Progenitor cell of endocrine pancreas (in vitro differentiated cells): ENCODE results near the gene MMP21. TPM values are rescaled to one million over a fixed set of nuclear protein-coding genes. Genes with fewer than 3 reads are reported as not detected.

ENCODE experiments used
- DNase-seq: peaks from one replicate; pipeline ENCODE4 v3.0.0; 2021; ENCODE audit warnings: low spot score; ENCODE audit not compliant: unreplicated experiment
- H3K27ac Mint-ChIP-seq: 2 replicates; pipeline ENCODE4 v1.8.0; 2021; ENCODE audit warnings: mild to moderate bottlenecking, moderate library complexity, mixed read lengths
- H3K27me3 Mint-ChIP-seq: 2 replicates; pipeline ENCODE4 v1.8.0; 2021; ENCODE audit warnings: mixed read lengths
- H3K36me3 Mint-ChIP-seq: 2 replicates; pipeline ENCODE4 v1.8.0; 2022; ENCODE audit warnings: mixed read lengths; ENCODE audit not compliant: insufficient read depth
- H3K4me1 Mint-ChIP-seq: 2 replicates; pipeline ENCODE4 v1.8.0; 2021; ENCODE audit warnings: low read depth, mixed read lengths
- H3K4me3 Mint-ChIP-seq: 2 replicates; pipeline ENCODE4 v1.8.0; 2021; ENCODE audit warnings: low read depth, mild to moderate bottlenecking, moderate library complexity, mixed read lengths
- H3K9me3 Mint-ChIP-seq: 2 replicates; pipeline ENCODE4 v1.8.0; 2021; ENCODE audit warnings: low read depth, mixed read lengths
- CTCF ChIP-seq: fragments of 200-600 bp; sonication (generic); IDR thresholded peaks from one replicate; pipeline ENCODE4 v1.5.0; 2021; ENCODE audit warnings: antibody characterized with exemption, mild to moderate bottlenecking; ENCODE audit not compliant: unreplicated experiment
- total RNA-seq: library from RNA; stranded (reverse); gene quantifications from 2 replicates; pipeline ENCODE4 v1.2.1, GENCODE V29; 2021

Gene MMP21
- total RNA-seq, 1 donor from 2014 or later = not detected

GRCh38 chr10:125762692-125763648, 12.7 kb downstream of the MMP21 start:
- DNase-seq = no peak
- no peak for TF ChIP-seq CTCF
- peaks cover 2% of the 10 kb centered on the region for H3K4me1 Mint-ChIP-seq
- no peak overlapping the region for H3K4me3 Mint-ChIP-seq
- H3K9me3 Mint-ChIP-seq = no peaks in the 10 kb centered on the region
- peaks cover 35% of the 10 kb centered on the region for H3K36me3 Mint-ChIP-seq
- H3K27me3 Mint-ChIP-seq = no peaks in the 10 kb centered on the region
- H3K27ac Mint-ChIP-seq = no peak overlapping the region

- peaks cover 38% of the 10 kb centered on the region for H3K36me3 Mint-ChIP-seq
- no peak overlapping the region for H3K27ac Mint-ChIP-seq
- H3K4me1 Mint-ChIP-seq = peaks cover 2% of the 10 kb centered on the region
- no peak overlapping the region for H3K4me3 Mint-ChIP-seq
- no peak for DNase-seq
- no peaks in the 10 kb centered on the region for H3K27me3 Mint-ChIP-seq
- no peaks in the 10 kb centered on the region for H3K9me3 Mint-ChIP-seq
- TF ChIP-seq CTCF = no peak
These were observed 13.7 kb downstream of the MMP21 start for GRCh38 chr10:125761961-125762360.

- H3K27ac Mint-ChIP-seq = no peak overlapping the region
- H3K36me3 Mint-ChIP-seq = peaks cover 35% of the 10 kb centered on the region
- no peak overlapping the region for H3K4me3 Mint-ChIP-seq
- no peak for TF ChIP-seq CTCF
- no peaks in the 10 kb centered on the region for H3K27me3 Mint-ChIP-seq
- H3K4me1 Mint-ChIP-seq = peaks cover 2% of the 10 kb centered on the region
- no peaks in the 10 kb centered on the region for H3K9me3 Mint-ChIP-seq
- DNase-seq = no peak
These were observed 17.9 kb downstream of the MMP21 start for GRCh38 chr10:125757742-125758141.

- DNase-seq = no peak
- Mint-ChIP-seq H3K4me1 (peaks cover 2% of the 10 kb centered on the region), H3K27me3 (no peaks in the 10 kb centered on the region), H3K27ac (no peak overlapping the region), H3K9me3 (no peaks in the 10 kb centered on the region), H3K36me3 (peaks cover 36% of the 10 kb centered on the region), H3K4me3 (no peak overlapping the region)
- no peak for TF ChIP-seq CTCF
These were observed 18.7 kb downstream of the MMP21 start for GRCh38 chr10:125756853-125757487.

- no peak overlapping the region for H3K27ac Mint-ChIP-seq
- H3K9me3 Mint-ChIP-seq = no peaks in the 10 kb centered on the region
- H3K27me3 Mint-ChIP-seq = no peaks in the 10 kb centered on the region
- no peak overlapping the region for H3K4me3 Mint-ChIP-seq
- no peak for TF ChIP-seq CTCF
- H3K36me3 Mint-ChIP-seq = peaks cover 39% of the 10 kb centered on the region
- no peak for DNase-seq
- no peaks in the 10 kb centered on the region for H3K4me1 Mint-ChIP-seq
These were observed 19.4 kb downstream of the MMP21 start for GRCh38 chr10:125756196-125756595.
